ENCODE results near the gene IER5. TPM values are rescaled to one million over a fixed set of nuclear protein-coding genes. Genes with fewer than 3 reads are reported as not detected.
"Not testable (repeated sequence)": the region's sequence is repeated elsewhere in the genome, so short reads cannot be mapped to it uniquely, and the experiment has no call there.

IER5 gene
- total and polyA plus RNA-seq, 2 donors from 2014 or later = 3.9 to 11.0 TPM

GRCh38 chr1:181114574-181115367, 26.3 kb downstream of the IER5 start:
- intact Hi-C loops (cut with DNase I) = no loop called here
- peaks cover 0 to 4% (median 2%) of the 10 kb centered on the region in 3 donors for H3K4me1 ChIP-seq (ENCODE audit: control insufficient read depth in 2 of 3, insufficient read depth in 2 of 3, low read depth in 1 of 3, low read length in 3 of 3)
- H3K9ac ChIP-seq (ENCODE audit: low read length in 3 of 3) = no peak overlapping the region
- DNase-seq = no peak
- FAIRE-seq = no peak
- no peaks in the 10 kb centered on the region for H3K27me3 ChIP-seq (ENCODE audit: control insufficient read depth, insufficient read depth, low read length)
- no peak overlapping the region for H3K27ac ChIP-seq (ENCODE audit: low read depth in 2 of 2, low read length in 2 of 2)
- no peak overlapping the region for H3K4me3 ChIP-seq (ENCODE audit: low read length in 3 of 3)
- H3K9me3 ChIP-seq (ENCODE audit: control insufficient read depth in 2 of 3, insufficient read depth in 1 of 3, low read length in 3 of 3) = no peaks in the 10 kb centered on the region
- no peaks in the 10 kb centered on the region for H3K36me3 ChIP-seq (ENCODE audit: control insufficient read depth in 2 of 3, insufficient read depth in 3 of 3, low read length in 3 of 3)
- TF ChIP-seq, protein P1, sequence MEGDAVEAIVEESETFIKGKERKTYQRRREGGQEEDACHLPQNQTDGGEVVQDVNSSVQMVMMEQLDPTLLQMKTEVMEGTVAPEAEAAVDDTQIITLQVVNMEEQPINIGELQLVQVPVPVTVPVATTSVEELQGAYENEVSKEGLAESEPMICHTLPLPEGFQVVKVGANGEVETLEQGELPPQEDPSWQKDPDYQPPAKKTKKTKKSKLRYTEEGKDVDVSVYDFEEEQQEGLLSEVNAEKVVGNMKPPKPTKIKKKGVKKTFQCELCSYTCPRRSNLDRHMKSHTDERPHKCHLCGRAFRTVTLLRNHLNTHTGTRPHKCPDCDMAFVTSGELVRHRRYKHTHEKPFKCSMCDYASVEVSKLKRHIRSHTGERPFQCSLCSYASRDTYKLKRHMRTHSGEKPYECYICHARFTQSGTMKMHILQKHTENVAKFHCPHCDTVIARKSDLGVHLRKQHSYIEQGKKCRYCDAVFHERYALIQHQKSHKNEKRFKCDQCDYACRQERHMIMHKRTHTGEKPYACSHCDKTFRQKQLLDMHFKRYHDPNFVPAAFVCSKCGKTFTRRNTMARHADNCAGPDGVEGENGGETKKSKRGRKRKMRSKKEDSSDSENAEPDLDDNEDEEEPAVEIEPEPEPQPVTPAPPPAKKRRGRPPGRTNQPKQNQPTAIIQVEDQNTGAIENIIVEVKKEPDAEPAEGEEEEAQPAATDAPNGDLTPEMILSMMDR (IDR thresholded peaks at IDR 0.05; ENCODE audit: borderline replicate concordance, extremely low read depth, insufficient read depth) = no peak

- H3K4me3 ChIP-seq (ENCODE audit: low read length in 3 of 3) = no peak overlapping the region
- TF ChIP-seq, protein P1 (IDR thresholded peaks at IDR 0.05; ENCODE audit: borderline replicate concordance, extremely low read depth, insufficient read depth) = no peak
- DNase-seq = no peak
These were observed 26.8 kb downstream of the IER5 start for GRCh38 chr1:181115368-181115684.

GRCh38 chr1:181115971-181116370, 27.5 kb downstream of the IER5 start:
- H3K27ac ChIP-seq (ENCODE audit: low read depth in 2 of 2, low read length in 2 of 2); H3K4me1 ChIP-seq (ENCODE audit: control insufficient read depth in 2 of 3, insufficient read depth in 2 of 3, low read depth in 1 of 3, low read length in 3 of 3); DNase-seq; intact Hi-C loops (cut with DNase I); FAIRE-seq; H3K4me3 ChIP-seq (ENCODE audit: low read length in 3 of 3); H3K36me3 ChIP-seq (ENCODE audit: control insufficient read depth in 2 of 3, insufficient read depth in 3 of 3, low read length in 3 of 3); H3K27me3 ChIP-seq (ENCODE audit: control insufficient read depth, insufficient read depth, low read length); H3K9me3 ChIP-seq (ENCODE audit: control insufficient read depth in 2 of 3, insufficient read depth in 1 of 3, low read length in 3 of 3); H3K9ac ChIP-seq (ENCODE audit: low read length in 3 of 3): not testable (repeated sequence)

More at GRCh38 chr1:181115368-181115684, 26.8 kb downstream of the IER5 start:
- no peak overlapping the region for H3K9ac ChIP-seq (ENCODE audit: low read length in 3 of 3)
- no peak for FAIRE-seq
- intact Hi-C loops (cut with DNase I) = no loop called here
- H3K27me3 ChIP-seq (ENCODE audit: control insufficient read depth, insufficient read depth, low read length) = no peaks in the 10 kb centered on the region
- no peaks in the 10 kb centered on the region for H3K36me3 ChIP-seq (ENCODE audit: control insufficient read depth in 2 of 3, insufficient read depth in 3 of 3, low read length in 3 of 3)
- no peaks in the 10 kb centered on the region for H3K9me3 ChIP-seq (ENCODE audit: control insufficient read depth in 2 of 3, insufficient read depth in 1 of 3, low read length in 3 of 3)
- no peak overlapping the region for H3K27ac ChIP-seq (ENCODE audit: low read depth in 2 of 2, low read length in 2 of 2)
- peaks cover 0 to 4% (median 2%) of the 10 kb centered on the region in 3 donors for H3K4me1 ChIP-seq (ENCODE audit: control insufficient read depth in 2 of 3, insufficient read depth in 2 of 3, low read depth in 1 of 3, low read length in 3 of 3)

DNA sequence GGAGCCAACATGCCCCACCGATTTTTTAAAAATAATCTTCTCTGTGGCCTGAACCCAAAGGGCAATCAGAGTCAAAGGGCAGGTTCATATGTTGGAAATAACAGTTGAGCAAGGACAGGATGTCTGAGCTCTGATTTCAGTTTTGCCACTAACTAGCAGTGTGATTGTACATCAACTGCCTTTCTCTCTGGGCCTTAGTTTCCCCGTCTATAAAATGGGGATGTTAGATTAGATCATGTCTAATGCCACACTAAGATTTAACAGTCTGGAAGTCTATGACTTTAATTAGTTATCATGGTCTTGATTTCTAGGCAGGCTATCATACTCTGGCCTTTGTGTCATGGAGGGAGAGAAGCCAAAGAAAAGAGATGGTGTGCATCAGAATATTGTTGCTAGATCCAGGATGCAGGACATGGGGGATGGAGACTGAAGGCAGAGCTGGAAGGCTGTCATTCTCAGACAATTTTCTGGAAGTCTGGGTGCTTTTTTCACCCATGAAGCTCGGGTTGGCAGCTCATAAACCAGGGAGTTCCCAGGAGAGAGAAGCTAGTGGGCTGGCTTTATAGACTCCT, 28.4 kb downstream of the IER5 start:
- FAIRE-seq = no peak
- no peak overlapping the region for H3K9ac ChIP-seq (ENCODE audit: low read length in 3 of 3)
- no peaks in the 10 kb centered on the region for H3K9me3 ChIP-seq (ENCODE audit: control insufficient read depth in 2 of 3, insufficient read depth in 1 of 3, low read length in 3 of 3)
- TF ChIP-seq, protein P1 (IDR thresholded peaks at IDR 0.05; ENCODE audit: borderline replicate concordance, extremely low read depth, insufficient read depth) = no peak
- DNase-seq = no peak
- H3K36me3 ChIP-seq (ENCODE audit: control insufficient read depth in 2 of 3, insufficient read depth in 3 of 3, low read length in 3 of 3) = no peaks in the 10 kb centered on the region
- no peaks in the 10 kb centered on the region for H3K27me3 ChIP-seq (ENCODE audit: control insufficient read depth, insufficient read depth, low read length)
- no peak overlapping the region for H3K4me3 ChIP-seq (ENCODE audit: low read length in 3 of 3)
- no peak overlapping the region for H3K27ac ChIP-seq (ENCODE audit: low read depth in 2 of 2, low read length in 2 of 2)
- intact Hi-C loops (cut with DNase I) = no loop called here
- H3K4me1 ChIP-seq (ENCODE audit: control insufficient read depth in 2 of 3, insufficient read depth in 2 of 3, low read depth in 1 of 3, low read length in 3 of 3) = peaks cover 0 to 4% (median 2%) of the 10 kb centered on the region in 3 donors

All from kidney (tissue), 14 donors.